GM12892 (cell line): ENCODE data around the gene PHAF1.

Experiments used
- POLR2A ChIP-seq: IDR thresholded peaks from 2 replicates; pipeline ENCODE4 v1.6.1; 2011; ENCODE audit warnings: low read depth, low read length, control low read depth
- POLR2AphosphoS5 ChIP-seq: IDR thresholded peaks from 2 replicates; pipeline ENCODE4 v1.6.1; 2011; ENCODE audit warnings: low read depth, low read length, control low read depth
- TAF1 ChIP-seq: IDR thresholded peaks from 2 replicates; pipeline ENCODE4 v1.6.1; 2011; ENCODE audit warnings: low read depth, mild to moderate bottlenecking, control low read depth, low read length, borderline replicate concordance

DNA sequence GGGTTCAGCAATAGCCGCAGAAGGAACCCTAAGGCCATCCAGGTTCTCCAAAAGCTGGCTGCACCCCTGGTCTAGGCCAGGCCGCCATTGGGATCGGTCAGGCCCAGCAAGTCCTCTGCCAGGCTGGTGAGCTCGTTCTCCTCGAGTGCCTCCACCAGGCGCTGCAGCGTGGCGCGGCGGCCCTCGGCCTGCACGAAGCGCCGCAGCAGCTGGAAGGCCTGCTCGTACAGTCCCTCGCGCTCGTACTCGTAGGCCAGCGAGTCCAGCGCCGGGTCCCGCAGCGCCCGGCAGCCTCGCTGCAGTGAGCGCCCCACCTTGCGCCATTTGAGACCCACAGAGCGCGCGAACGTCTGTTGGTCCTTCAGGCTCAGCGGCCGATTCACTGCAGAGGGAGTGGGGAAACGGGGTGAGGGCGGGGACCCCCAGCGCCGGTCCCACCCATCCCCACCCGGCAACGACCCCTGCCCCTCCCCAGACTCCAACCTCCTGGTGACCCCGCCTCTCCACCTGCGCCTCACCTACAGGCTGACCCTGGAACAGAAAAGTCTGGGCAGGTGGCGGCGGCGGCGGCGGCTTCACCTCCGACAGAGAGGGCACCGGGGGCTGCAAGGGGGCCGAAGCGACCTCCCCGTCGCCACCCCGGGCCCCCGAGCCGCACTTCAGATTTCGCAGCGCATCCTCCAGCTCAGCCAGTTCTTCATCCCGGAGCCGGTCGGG, 45.0 kb downstream of the PHAF1 start:
- TF ChIP-seq POLR2A (no peak), TAF1 (no peak), POLR2AphosphoS5 (no peak)
